ENCODE data around the gene HEBP1.

Gene HEBP1

DNA sequence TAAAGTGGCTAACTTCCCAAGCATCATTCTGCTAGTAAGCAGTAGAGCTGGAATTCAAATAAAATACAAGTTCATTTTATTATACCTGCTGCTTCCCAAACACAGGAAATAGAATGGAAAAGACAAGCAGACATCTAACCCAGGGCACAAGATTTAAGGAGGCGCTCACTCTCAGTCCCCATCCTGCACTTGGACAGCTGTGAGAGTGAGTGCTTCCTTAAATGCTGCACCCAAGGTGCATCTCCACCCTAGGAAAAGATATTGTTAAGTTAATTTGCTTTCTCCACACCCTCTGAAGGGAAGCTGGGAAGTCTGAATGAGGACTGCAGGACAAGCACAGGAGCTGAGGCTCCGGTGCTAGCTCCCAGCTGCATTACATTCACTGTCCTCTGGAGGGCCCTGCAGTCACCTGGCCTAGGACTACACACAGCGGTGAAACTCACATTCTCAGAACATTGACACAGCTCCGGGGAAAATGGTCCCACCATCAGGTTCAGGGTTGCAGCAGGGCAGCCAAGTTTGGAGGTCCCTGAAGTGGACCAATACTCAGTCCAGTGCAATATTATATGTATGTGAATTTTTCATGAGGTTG is 14.2 kb downstream of the HEBP1 start:
- no peak for DNase-seq (ENCODE audit: extremely low read depth, insufficient read length)
- H3K27me3 ChIP-seq (replicated peaks; ENCODE audit: control insufficient read depth, insufficient read depth, low read length): no peaks in the 10 kb centered on the region; the same call in none of the 2 replicates
- TF ChIP-seq, protein P1, sequence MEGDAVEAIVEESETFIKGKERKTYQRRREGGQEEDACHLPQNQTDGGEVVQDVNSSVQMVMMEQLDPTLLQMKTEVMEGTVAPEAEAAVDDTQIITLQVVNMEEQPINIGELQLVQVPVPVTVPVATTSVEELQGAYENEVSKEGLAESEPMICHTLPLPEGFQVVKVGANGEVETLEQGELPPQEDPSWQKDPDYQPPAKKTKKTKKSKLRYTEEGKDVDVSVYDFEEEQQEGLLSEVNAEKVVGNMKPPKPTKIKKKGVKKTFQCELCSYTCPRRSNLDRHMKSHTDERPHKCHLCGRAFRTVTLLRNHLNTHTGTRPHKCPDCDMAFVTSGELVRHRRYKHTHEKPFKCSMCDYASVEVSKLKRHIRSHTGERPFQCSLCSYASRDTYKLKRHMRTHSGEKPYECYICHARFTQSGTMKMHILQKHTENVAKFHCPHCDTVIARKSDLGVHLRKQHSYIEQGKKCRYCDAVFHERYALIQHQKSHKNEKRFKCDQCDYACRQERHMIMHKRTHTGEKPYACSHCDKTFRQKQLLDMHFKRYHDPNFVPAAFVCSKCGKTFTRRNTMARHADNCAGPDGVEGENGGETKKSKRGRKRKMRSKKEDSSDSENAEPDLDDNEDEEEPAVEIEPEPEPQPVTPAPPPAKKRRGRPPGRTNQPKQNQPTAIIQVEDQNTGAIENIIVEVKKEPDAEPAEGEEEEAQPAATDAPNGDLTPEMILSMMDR (IDR thresholded peaks at IDR 0.05; ENCODE audit: insufficient read depth, low read length, poor library complexity, severe bottlenecking): peak; percentile 55
- H3K4me3 ChIP-seq (replicated peaks; ENCODE audit: low read depth, low read length): no peak overlapping the region
- no peaks in the 10 kb centered on the region for H3K36me3 ChIP-seq (ENCODE audit: control insufficient read depth, insufficient read depth, low read length)

DNA sequence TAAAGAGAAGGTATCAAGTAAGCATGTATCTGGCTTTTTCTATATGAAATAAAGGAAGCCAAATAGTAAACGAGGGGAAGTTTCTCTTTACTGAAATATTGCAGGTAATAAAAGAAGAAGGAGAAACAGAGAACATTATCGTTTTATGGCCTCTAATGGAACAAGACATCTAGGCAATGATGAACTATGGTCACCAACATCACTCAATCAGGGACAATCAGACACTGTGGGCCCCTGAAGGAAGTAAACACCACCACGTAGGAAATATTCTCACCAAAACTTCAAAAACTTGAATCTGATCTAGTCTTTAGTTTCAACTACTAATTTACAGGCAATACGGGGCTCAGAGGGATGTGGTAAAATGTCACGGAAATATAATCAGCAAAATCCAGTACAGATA is 15.9 kb downstream of the HEBP1 start:
- TF ChIP-seq, protein P1 (IDR thresholded peaks at IDR 0.05; ENCODE audit: insufficient read depth, low read length, poor library complexity, severe bottlenecking): no peak
- DNase-seq (ENCODE audit: extremely low read depth, insufficient read length): no peak
- H3K36me3 ChIP-seq (ENCODE audit: control insufficient read depth, insufficient read depth, low read length): no peaks in the 10 kb centered on the region
- H3K27me3 ChIP-seq (replicated peaks; ENCODE audit: control insufficient read depth, insufficient read depth, low read length): no peaks in the 10 kb centered on the region; the same call in none of the 2 replicates
- H3K4me3 ChIP-seq (replicated peaks; ENCODE audit: low read depth, low read length): no peak overlapping the region

DNA sequence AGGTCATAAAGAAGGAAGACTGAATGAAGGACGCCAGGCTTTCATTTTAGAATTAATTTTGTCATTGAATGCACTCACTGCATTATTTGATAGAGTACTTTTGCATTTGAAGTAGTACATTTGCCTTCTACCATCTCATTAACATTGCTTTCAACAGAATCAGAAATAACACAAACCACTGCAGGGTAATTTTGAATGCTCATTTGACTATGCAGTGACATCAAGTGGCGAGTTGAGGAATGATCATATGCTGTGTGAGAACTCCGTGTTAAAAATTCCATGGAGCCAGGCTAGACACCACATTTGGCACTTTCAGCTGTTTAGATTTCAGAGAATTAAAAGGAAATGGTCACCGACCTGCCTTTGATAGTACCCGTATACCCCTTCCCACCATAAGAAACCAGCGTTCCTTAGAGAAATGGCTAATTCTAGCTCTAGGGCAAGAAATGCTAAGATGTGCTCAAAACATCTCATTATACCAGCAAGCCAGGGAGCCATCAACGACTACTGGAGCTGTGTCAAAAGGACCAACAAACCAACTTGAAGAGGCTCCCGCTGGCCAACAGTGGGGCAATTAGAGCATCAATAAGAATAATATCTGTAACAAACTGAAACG is 16.5 kb downstream of the HEBP1 start:
- no peaks in the 10 kb centered on the region for H3K36me3 ChIP-seq (ENCODE audit: control insufficient read depth, insufficient read depth, low read length)
- DNase-seq (ENCODE audit: extremely low read depth, insufficient read length): no peak
- H3K4me3 ChIP-seq (replicated peaks; ENCODE audit: low read depth, low read length): no peak overlapping the region
- H3K27me3 ChIP-seq (replicated peaks; ENCODE audit: control insufficient read depth, insufficient read depth, low read length): no peaks in the 10 kb centered on the region; the same call in none of the 2 replicates
- TF ChIP-seq, protein P1 (IDR thresholded peaks at IDR 0.05; ENCODE audit: insufficient read depth, low read length, poor library complexity, severe bottlenecking): peak; percentile 42

DNA sequence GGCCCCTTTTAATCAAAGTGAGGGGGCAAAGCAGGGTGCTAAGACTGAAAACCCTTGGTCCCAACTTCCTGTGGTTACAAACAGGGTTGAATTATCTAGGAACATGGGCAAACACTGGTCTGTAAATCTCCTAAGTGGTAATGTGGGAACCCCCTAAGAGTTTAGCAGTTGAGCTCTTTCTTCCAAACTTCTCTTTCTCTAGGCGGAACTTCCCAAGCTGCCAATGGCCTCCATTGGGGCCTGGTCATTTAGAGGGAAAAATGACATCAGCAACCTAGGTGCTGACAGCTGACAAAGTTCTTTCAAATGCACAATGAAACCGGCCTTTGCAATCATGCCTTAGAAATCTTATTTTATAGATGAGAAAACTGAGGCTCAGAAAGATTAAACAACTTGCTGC is 17.7 kb downstream of the HEBP1 start:
- H3K36me3 ChIP-seq (ENCODE audit: control insufficient read depth, insufficient read depth, low read length): no peaks in the 10 kb centered on the region
- DNase-seq (ENCODE audit: extremely low read depth, insufficient read length): no peak

DNA sequence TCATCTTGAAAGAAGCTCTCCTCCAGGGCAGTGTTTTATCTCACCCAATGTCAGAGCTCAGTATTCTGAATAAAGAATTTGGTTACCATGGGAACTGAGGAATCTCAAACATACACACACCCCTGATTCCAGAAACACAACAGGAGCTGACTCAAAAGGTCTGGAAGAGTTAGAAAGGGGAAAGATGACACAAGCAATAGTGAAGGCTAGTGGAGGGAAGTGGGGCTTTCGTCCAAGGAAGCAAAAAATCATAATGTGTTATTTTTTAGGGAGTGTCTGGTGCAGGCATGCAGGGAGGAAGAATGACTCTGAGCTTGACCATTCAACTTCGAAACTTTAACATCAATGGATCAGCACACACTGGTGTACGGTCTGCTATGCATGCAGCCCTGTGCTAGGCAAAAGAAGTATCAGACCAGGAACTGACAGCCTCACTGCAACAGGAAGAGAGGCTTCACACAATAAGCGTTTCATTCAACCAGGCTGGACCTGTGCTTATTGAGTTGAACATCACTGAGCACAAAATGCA is 20.3 kb downstream of the HEBP1 start:
- Histone ChIP-seq H3K27me3 (replicated peaks; ENCODE audit: control insufficient read depth, insufficient read depth, low read length) (no peaks in the 10 kb centered on the region; the same call in none of the 2 replicates), H3K4me3 (replicated peaks; ENCODE audit: low read depth, low read length) (no peak overlapping the region), H3K36me3 (ENCODE audit: control insufficient read depth, insufficient read depth, low read length) (no peaks in the 10 kb centered on the region)
- no peak for DNase-seq (ENCODE audit: extremely low read depth, insufficient read length)
- TF ChIP-seq, protein P1 (IDR thresholded peaks at IDR 0.05; ENCODE audit: insufficient read depth, low read length, poor library complexity, severe bottlenecking): no peak

More for the DNA sequence above, 17.7 kb downstream of the HEBP1 start:
- TF ChIP-seq, protein P1 (IDR thresholded peaks at IDR 0.05; ENCODE audit: insufficient read depth, low read length, poor library complexity, severe bottlenecking): no peak
- no peak overlapping the region for H3K4me3 ChIP-seq (replicated peaks; ENCODE audit: low read depth, low read length)
- H3K27me3 ChIP-seq (replicated peaks; ENCODE audit: control insufficient read depth, insufficient read depth, low read length): no peaks in the 10 kb centered on the region; the same call in none of the 2 replicates

Data from GM06990 (cell line).